ENCODE results near the gene SUSD6.

The SUSD6 gene, protein sequence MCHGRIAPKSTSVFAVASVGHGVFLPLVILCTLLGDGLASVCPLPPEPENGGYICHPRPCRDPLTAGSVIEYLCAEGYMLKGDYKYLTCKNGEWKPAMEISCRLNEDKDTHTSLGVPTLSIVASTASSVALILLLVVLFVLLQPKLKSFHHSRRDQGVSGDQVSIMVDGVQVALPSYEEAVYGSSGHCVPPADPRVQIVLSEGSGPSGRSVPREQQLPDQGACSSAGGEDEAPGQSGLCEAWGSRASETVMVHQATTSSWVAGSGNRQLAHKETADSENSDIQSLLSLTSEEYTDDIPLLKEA

DNA sequence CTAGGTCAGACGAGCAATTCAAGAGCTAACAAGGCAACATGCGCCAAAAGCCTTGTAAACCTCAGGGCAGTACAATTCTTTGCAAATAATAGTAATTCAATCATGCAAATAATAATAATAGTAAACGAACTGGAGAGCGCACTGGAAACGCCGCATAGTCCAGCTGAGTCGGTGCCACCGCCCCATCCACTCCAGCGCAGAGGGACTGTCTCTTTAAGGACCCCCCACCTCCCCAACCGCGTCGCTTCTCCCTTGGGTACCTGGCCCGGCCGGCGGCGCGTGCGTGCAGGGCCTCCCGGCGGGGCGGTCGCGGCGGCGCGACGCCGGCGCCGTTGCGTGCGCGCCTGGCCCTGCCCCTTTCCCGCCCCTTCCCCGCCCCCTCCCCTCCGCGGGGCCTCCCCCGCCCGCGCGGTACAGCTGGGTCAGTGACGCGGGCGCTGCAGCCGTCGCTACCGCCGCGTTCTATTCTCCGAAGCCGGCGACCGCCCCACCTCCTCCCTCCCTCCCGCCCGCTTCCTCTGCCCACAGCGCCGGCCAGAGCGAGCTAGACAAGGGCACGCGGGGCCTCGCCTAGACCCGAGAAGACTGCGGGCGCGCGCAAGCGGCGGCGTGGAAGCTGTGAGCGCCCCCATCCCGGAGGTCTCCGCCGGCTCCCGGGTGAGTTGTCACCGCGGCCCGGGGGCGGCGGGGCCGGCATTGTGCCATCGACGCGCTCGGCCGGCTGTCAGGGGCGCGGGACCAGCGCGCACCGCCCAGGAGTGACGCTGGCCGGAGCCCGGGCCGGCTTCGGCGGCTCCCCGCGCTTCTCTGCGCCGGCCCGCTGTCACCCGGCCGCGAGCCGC, at the start of gene SUSD6:
Gene SUSD6 (plus strand): TSS at position 425 of the 842 bp plus-strand sequence. CDS start 46,997 bp downstream, outside the sequence.
- peak; percentile 94 for DNase-seq

DNA sequence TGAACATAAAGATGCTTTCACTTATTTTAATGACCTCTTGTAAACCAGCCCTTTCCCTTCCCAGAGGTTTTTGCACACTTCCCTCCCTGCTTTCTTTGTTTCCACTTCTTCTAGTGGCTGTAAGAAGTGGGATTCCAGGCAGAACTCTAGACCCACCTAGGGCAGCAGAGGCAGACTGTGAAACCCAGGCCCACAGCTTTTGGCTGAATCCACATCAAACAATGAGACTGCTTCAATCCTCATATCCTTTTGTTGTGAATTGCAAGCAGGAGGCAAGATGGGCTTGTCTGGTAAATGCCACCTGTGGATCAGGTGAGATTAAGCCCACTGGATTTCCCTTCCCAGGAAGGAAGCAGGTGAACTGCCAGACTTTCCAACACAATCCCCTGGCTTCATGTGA, 49.5 kb upstream of the SUSD6 start:
- DNase-seq: no peak

DNA sequence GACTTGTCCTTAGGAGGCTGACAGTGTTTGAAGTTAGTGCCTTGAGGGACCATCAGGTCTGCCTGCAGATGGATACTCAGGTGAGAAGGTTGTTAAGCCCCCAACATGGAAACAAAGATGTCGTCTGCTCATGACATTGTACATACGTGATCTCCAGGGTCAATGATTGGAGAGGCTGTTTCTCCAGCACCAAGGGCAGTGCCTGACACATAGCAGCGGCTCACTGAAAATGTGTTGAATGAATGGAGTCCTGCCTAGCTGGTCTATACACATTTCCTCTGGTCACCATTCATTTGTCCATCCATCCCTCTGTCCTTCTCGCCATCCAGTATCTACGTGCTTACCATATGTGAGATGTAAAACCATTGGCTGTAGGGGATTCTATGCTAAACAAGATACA, 43.8 kb upstream of the SUSD6 start:
- no peak for DNase-seq

DNA sequence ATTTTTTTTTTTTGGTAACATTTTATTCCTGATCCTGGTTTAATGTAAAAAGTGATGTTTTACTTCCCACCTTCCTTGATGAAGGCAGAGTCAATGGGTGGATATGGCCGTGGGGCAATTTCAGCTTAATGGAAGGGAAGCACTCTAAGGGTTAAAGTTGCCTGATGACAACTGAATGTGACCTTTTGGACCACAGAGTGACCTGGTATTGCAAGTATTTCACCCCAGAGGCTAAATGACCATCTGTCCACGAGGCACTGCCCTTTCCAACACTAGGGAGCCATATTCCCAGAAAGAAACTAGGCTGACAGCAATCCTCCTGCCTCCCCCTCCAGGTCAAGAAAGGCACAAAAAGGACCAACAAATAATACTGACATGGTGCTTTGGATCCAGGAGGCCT, 41.5 kb upstream of the SUSD6 start:
- no peak for DNase-seq

DNA sequence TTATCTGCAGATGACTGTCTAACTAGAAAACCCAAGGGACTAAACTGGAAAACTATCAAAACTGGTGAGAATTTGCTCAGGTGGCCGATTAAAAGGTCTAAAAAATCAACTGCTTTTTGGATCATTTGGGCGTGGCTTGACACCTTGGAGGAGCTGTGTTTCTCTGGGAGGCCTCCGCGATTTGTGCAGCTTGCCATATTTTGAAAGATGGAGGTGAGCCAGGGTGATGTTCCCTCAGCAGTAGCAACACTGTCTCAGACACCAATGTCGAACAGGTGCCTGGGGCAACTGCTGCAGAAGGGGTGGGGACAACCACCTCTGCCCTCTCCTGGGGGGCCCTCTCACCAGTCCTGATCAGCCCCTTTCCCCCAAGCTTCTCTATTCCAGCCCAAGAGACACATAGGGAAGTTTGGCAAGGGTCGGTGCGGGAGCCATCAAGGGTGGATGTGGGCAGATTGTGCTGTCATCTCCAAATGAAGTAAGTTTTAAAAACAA, 40.5 kb upstream of the SUSD6 start:
- no peak for DNase-seq

DNA sequence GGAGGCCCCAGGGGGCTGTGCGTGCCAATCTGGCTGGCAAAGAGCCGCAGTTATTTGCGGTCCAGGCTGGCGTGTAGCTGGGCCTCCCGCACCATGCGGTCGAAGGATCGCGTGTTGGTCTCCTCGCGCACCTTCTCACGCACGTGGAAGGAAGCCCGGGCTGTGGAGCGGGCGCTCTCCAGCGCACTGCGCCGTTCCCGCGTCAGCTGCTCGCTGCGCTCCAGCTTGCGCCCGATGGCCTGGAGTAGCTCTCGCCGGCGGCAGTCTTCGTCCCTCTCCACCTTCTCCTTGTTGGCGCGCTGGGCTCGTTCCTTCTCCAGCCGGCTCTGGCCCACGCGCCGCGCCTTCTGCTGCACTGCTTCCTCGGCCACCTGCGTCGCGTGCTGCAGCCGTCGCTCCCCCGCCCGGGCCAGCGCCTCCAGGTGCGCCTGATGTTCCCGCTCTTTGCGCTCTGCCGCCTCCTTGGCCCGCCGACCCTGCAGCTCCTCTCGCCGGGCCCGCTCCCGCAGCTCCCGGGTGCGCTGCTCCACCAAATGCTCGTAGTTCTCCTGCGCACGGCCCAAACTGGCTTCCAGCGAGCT, 39.9 kb upstream of the SUSD6 start:
- DNase-seq: peak; percentile 83

DNA sequence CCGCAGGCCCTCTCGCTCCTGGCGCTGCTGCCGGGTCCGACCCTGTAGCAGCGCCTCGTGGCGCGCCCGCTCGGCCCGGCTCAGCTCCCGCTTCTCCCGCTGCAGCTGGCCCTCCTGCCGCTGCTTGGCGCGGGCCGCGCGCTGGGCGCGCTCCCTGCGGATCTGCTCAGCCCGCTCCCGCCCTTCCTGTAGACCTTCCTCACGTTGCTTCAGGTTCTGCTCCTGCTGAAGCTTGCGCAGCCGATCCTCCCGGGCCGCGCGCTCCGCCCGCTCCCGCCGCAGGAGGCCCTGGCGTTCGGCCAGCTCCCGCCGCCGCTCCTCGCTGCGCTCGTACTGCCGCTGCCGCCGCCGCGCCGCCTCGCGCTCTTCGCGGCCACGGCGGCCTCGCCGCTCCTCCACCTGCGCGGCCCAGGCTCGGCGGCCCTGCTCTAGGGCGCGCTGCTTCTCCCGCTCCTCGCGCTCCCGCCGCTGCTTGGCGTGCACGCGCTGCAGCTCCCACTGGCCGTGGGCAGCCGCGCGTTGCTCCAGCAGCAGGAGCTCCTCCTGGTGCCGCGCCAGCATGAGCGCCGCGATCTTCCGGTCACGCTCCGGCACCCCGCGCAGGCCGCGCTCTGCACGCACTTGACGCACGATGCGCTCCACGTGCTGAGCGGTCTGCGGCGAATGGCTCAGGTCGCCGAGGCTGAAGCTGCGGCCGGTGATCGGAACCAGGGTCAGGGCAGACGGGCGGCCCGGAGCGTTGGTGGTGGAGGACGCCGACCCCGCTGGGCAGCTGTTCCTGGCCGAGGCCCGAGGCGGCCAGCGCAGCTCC, 39.2 kb upstream of the SUSD6 start:
- DNase-seq: peak; percentile 95

DNA sequence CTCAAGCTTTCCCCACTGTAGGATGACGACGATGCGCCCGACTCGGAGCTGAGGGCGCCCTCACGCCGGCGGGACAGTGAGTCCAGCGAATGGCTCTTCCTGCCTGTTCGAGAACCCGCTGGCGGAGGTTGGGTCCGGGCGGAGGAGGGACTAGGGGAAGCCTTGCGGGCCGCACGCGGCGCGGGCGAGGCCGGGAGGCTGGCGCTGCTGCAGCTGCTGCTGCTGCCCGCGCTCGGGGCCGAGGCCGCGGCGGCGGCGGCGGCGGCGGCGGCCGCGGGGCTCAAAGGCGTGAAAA, 38.6 kb upstream of the SUSD6 start:
- peak; percentile 83 for DNase-seq

DNA sequence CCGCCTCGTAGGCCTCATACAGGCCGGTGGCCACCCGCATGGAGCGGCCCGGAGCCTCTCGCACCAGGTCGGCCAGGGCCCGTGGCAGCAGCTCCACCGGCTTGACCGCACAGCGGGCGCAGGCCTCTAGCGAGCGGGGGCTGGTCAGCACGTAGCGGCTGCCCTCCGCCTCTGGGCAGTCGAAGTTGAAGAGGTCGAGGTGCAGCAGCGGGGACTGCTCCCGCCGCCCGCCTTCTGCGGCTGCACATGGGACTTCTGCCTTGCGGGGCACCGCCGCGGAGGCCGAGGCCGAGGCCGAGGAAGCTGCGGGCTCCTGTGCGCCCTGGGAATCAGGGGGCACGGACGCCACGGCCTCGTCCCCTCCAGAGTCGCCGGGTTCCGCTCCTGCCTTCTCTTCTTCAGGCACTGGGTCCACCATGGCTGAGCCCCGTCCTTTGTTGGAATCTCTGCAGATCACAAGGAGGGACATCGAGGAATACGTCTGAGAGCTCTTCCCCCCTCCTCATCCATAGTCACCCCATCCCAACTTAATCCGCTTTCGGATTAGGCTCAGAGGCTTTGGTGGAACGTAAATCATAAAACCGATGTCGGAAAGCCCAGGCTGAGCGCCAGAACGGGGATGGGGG, 38.1 kb upstream of the SUSD6 start:
- DNase-seq: no peak

DNA sequence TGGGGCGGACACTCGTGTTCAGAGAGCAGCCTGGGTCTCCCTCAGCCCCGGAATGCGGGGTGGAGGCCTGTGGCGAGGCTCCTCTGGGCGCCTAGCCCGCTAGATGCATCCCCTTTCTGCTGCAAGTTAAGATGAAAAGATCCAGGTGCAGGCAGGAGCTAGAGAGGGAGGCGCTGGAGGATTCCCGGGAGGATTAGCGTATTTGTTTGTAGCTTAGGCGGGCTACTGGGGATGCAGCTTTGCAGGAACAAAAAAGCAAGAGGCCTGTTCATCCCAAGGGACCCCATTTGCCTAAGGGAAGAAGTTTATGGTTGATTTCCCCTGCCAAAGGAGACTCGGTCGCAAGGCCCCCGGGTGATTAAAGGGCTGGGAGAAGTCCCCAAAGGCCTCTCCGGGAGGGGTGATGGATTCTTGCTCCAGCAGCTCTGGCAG, 37.5 kb upstream of the SUSD6 start:
- DNase-seq: peak; percentile 70

DNA sequence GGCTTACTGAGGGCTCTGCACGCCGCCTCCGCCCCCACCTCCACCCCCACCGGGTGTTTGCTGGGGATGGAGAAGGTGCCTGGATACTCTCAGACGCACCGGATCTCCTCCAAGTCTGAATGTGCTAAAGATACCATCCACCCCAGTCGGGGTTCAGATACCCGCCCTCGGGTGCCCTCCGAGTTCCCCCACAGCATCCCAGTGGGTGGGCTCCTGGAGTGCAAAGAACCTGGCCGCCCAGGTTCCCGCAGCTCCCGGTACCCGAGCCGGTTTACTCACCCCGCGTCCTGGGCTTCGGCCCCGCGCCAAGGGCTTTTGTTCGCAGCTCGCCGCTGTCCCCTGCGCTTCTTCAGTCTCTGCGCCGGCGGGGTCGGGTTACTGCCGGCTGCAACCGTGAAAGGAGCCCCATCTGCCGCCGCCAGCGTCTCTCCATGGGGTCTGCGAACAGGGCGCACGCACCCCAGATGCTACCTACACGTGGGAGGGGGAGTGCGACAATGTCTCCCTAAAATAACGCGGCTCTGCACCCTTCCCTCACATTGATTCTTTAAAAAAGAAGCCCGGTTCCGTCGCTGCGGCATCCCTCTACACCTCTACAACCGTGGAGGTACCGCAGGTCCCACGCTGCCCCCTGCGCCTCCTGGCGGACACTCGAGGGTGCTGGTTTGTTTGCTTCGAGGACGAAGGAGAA, 37.0 kb upstream of the SUSD6 start, which contains the start of gene CCDC177:
Gene CCDC177 (minus strand): TSS at position 609 of the 691 bp plus-strand sequence. CDS start 1,249 bp downstream, outside the sequence.
- DNase-seq: peak; percentile 82

DNA sequence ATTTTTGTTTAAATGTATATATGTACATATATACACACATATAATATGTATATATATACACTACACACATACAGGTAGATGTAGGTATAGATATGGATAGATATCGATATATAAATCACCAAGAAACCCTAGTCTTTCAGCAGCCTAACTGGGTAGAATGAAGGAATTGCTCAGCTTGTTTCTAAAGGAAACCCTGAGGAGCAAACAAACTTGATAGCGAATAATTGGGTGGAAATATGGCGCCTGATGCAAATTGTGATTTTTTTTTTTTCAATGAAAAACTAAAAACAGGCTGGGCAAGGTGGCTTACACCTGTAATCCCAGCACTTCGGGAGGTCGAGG, 36.5 kb upstream of the SUSD6 start:
- DNase-seq: no peak

DNA sequence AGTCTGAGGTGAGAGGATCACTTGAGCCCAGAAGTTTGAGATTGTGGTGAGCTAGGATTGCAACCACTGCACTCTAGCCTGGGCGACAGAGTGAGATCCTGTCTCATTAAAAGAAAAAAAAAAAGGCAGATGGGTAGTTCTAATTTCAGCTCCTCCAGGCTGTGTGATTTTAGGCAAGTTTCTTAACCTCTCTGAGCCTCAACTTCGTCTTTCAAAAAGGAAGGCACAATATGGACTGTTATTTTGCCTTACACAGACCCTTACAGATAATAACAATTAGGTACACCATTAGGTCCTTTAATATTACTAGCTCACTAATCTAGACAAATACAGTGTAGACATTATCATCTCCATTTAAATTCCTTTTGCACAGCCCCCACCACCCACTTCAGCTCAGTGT, 31.9 kb upstream of the SUSD6 start:
- no peak for DNase-seq

DNA sequence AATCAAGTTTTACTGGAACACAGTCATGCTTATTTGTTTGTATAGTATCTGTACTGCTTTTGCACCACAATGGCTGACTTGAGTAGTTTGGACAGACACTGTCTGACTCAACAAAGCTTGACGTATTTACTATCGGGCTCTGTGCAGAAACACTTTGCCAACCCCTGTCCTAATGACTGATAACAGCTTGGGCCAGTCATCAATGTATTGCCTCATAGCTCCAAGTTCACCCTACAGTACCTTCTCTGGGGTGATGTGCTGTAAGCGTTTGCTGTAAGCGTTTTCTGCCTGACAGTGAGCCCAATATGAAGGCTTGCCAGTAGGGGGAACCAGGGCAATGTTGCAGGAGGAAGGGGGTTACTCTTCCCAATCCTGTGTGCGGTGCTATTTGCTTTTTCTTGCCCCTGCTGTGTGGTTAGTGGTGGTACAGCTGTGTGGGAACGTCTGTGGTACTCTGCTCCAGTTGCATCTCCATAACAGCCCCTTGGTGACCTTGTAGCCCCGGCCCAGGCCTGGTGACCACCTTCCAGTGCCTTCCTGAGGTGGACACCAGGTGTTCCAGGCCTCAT, 31.3 kb upstream of the SUSD6 start:
- peak; percentile 51 for DNase-seq

DNA sequence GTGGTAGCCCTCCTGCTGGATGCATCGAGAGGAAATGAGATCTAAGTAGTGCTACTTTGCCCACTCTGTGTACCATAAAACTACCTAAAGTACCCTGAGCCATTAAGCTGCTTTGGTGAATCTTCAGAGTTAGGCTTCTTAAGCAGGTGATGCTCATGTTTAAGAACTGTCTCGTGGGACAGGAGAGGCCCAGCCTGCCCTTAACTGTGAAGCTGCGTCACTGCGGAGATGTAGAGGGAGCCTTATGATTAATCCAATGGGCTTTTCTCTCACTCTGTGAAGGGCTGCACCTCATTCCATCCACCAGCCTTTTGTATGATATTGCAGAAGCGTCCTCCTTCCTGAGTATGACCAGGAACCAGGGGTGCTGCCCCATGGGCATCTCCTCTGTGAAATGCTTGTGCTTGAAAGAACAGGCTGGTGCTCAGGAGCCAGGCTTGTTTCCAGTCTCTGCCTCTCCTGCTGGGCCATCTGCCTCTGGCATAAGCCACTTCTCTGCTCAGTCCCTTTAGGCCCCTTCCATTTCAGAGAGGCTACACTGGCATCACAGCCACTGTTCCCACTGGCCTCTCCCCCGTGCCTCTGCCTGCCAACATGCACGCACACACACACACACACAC, 30.0 kb upstream of the SUSD6 start:
- DNase-seq: no peak

DNA sequence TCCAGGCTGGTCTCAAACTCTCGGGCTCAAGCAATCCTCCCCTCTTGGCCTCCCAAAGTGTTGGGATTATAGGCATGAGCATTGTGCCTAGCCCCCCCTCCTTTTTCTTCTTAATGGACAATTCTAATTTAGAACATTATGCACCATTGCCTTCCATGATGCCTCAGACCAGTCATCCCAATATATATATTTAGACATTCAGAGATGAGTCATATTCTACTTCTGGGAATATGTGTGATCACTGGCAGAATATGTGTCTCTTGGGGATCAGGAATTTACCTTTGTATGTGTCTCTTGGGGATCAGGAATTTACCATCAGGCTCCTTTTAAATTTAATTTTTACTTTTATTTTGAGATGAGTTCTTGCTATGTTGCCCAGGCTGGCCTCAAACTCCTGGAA, 29.2 kb upstream of the SUSD6 start:
- no peak for DNase-seq

DNA sequence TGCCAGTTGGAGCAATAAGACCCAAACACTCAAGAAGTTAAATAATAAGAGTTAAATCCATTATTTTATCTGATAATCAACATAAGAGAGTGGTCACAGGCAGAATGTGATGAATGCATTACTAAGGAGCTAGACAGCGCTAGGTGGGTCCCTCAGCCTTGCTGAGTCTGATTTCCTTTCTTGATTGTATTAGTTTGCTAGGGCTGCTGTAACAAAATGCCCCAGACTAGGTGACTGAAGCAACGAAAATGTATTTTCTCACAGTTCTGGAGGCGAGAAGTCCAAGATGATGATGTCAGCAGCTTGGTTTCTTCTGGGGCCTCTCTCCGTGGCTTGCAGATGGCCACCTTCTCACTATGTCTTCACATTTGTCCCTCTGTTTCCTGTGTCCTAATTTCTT, 28.6 kb upstream of the SUSD6 start:
- no peak for DNase-seq

DNA sequence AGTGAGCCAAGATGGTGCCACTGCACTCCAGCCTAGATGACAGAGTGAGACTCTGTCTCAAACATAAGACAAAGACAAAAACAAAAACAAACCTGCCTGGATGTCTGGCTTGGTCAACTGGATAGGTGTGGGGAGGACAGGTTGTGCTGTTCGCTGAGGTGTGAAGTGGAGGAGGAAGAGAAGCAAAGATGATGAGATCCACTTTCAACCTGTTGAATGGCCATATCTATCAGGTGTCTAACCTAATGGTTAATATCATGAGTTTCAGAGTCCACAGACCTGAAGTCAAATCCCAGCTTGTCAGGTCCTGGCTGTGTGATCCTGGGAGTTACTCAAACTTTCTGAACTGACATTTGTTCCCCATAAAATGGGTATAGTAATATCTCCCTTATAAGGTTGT, 27.0 kb upstream of the SUSD6 start:
- no peak for DNase-seq

DNA sequence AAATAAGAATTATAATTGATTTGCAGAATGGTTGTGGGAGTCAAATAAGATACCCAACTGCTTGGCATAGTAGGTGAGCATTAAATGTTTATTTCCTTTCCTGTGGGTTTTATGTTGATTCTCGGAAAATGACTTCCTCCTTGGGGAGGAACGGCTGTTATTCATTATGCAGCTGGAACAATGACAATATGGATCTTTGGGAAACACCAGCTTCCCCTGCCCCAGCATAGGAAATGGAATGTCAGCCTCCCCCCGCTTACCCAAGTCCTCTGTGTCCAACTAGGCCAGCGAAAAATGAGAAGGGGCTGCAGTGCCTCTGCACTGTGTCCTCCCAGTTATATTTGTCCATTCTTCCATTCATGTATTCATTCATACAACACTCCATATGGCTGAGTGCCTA, 25.0 kb upstream of the SUSD6 start:
- no peak for DNase-seq

DNA sequence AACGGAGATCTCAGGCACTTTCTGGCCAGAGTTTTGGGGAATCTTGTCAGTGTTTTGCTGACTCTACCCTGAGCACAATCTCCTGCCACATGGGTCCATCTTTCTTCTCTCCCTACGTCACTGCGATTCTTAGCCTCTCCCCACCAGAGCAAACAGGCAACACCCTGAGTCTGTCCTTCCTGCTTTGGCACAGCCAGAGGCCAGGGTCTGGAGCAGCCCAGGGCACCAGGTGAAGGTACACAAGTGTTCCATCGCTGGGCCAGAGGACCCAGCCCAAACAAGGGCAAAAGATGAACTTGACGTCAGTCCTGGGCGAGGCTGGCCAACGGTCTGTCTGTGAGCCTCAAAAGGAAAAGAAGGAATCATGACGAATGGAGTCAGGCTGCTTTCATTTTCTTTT, 24.0 kb upstream of the SUSD6 start:
- no peak for DNase-seq

DNA sequence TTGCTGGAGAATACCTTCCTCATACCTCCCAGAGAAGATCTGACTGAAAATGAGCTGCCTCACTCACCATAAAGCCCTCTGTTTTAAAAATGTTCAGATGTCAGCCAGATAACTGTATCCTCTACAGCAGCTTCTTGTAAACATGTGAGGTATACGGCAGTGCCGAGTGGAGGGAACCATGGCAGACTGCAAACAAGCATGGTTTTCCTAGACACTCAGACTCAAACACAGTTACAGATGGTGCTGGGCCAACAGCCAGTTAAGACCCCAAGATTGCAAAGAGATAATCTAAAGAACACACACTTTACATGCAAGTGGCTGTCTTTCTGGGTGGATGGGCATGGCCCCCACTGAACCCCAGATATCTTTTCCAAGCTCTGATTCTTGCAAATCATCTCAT, 20.1 kb upstream of the SUSD6 start:
- DNase-seq: no peak
